EL (cell line): ENCODE results near the gene CEP192.
"Not testable (repeated sequence)": the region's sequence is repeated elsewhere in the genome, so short reads cannot be mapped to it uniquely, and the experiment has no call there.

Source experiments
- DNase-seq: peaks from one replicate; pipeline ENCODE4 v3.0.0-alpha.2; 2016

Gene CEP192

GRCh38 chr18:12990967-12991820, at the start of gene CEP192:
CEP192 (plus strand) TSS chr18:12991362; CDS start chr18:12999425, 8,063 bp downstream.
- DNase-seq: peak; percentile 99

- DNase-seq: peak; percentile 29
Measured at GRCh38 chr18:12943215-12943614, 47.9 kb upstream of the CEP192 start.

GRCh38 chr18:12944709-12945108, 46.5 kb upstream of the CEP192 start:
- peak; percentile 14 for DNase-seq

- peak; percentile 97 for DNase-seq
Measured at GRCh38 chr18:12946549-12947284, 44.4 kb upstream of the CEP192 start.

GRCh38 chr18:12947285-12948049, 43.7 kb upstream of the CEP192 start, which contains the start of gene SEH1L:
SEH1L (plus strand) TSS chr18:12948011; CDS start chr18:12948122, 111 bp downstream.
- DNase-seq: peak; percentile 98

- DNase-seq: peak; percentile 96
Measured at GRCh38 chr18:12948050-12948804, 42.9 kb upstream of the CEP192 start.

- no peak for DNase-seq
Measured at GRCh38 chr18:12958478-12958877, 32.7 kb upstream of the CEP192 start.

- DNase-seq: no peak
Measured at GRCh38 chr18:12960395-12960794, 30.8 kb upstream of the CEP192 start.

GRCh38 chr18:12960853-12961397, 30.2 kb upstream of the CEP192 start:
- no peak for DNase-seq

GRCh38 chr18:12963069-12963468, 28.1 kb upstream of the CEP192 start:
- DNase-seq: no peak

GRCh38 chr18:12968115-12968514, 23.0 kb upstream of the CEP192 start:
- no peak for DNase-seq

- DNase-seq: no peak
Measured at GRCh38 chr18:12968619-12969018, 22.5 kb upstream of the CEP192 start.

GRCh38 chr18:12973562-12974213, 17.5 kb upstream of the CEP192 start:
- DNase-seq: no peak

- DNase-seq: no peak
Measured at GRCh38 chr18:12975488-12975887, 15.7 kb upstream of the CEP192 start.

- no peak for DNase-seq
Measured at GRCh38 chr18:12976305-12976704, 14.9 kb upstream of the CEP192 start.

- DNase-seq: not testable (repeated sequence)
Measured at GRCh38 chr18:12980065-12980464, 11.1 kb upstream of the CEP192 start.

GRCh38 chr18:12989397-12990122, 1.6 kb upstream of the CEP192 start:
- DNase-seq: no peak

- DNase-seq: no peak
Measured at GRCh38 chr18:12990123-12990475, 1.1 kb upstream of the CEP192 start.

- no peak for DNase-seq
Measured at GRCh38 chr18:12990641-12990966, 558 bp upstream of the CEP192 start.

GRCh38 chr18:12991821-12992179, 638 bp downstream of the CEP192 start:
- DNase-seq: no peak

GRCh38 chr18:12993439-12993838, 2.3 kb downstream of the CEP192 start:
- DNase-seq: no peak
